ENCODE measurements around the gene MEIS1. TPM values are rescaled to one million over a fixed set of nuclear protein-coding genes. Genes with fewer than 3 reads are reported as not detected.

The MEIS1 gene
- total and polyA plus RNA-seq, 2 donors (not counting 3 experiments of a cell fraction or from before 2014, with no cell fraction given) = 10.0 to 26.5 TPM

DNA sequence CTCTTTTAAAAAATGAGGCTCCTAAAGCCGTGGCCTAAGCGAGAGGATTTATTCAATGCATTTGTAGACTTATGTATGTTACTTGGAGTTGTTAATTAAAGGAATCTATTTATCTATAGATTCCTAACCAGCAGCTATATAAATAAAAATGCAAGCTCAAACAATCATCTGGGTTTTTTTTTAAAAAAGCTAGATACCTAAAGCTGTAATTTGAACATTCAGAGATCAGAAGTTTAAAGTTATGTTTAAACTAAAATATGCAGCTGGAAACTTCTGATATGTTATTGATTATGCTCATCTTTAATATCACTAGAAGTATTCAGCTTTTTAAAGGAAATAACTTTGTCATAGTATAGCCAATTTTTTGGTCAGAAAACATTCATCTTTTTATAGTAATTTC is 1.0 kb downstream of the MEIS1 start:
- FAIRE-seq (no peak), DNase-seq (ENCODE audit: low read depth, low spot score) (no peak)
- Histone ChIP-seq H3K9me1 (replicated peaks; ENCODE audit: control insufficient read depth, extremely low read depth, insufficient read depth, low read length) (no peaks in the 10 kb centered on the region), H3K4me1 (ENCODE audit: control insufficient read depth, extremely low read depth, insufficient read depth, low read length) (peaks cover 28% of the 10 kb centered on the region), H3K79me2 (ENCODE audit: control insufficient read depth, insufficient read depth, low read length) (peaks cover 8% of the 10 kb centered on the region), H3K4me2 (ENCODE audit: insufficient read depth, low read length) (peak overlapping the region; percentile 74), H3K27me3 (ENCODE audit: control insufficient read depth in 2 of 2, insufficient read depth in 2 of 2, low read length in 2 of 2) (peaks cover 0 to under 1% of the 10 kb centered on the region in 2 experiments), H3K27ac (ENCODE audit: insufficient read depth, low read depth, low read length) (peak overlapping the region; percentile 87), H3K9me3 (replicated peaks; ENCODE audit: control insufficient read depth, insufficient read depth, low read length) (no peaks in the 10 kb centered on the region), H2AFZ (ENCODE audit: low read depth, low read length) (no peak overlapping the region), H4K20me1 (replicated peaks; ENCODE audit: control insufficient read depth, extremely low read depth, insufficient read depth, low read length) (no peaks in the 10 kb centered on the region), H3K9ac (replicated peaks; ENCODE audit: extremely low read depth, insufficient read depth, low read length) (peak overlapping the region; percentile 94), H3K4me3 (replicated peaks in 1 of 3; ENCODE audit: insufficient read depth in 1 of 3, low read depth in 1 of 3, low read length in 3 of 3) (peak overlapping the region; percentile 64 to 97 (median 97)), H3K36me3 (ENCODE audit: control insufficient read depth in 2 of 2, extremely low read depth in 1 of 2, insufficient read depth in 2 of 2, low read length in 2 of 2) (no peaks in the 10 kb centered on the region)
- ChIA-PET POLR2A (interaction anchor here (0.7 to 1.2 kb wide), 2 partner anchors 38 to 962 kb away, joined by 3 read pairs; no protein-coding TSS in a partner anchor), CTCF (interaction anchor here (1.1 to 6.3 kb wide), 8 partner anchors 10 to 1596 kb away, joined by 3 to 107 read pairs (median 6); no protein-coding TSS in a partner anchor)
- intact Hi-C loops (cut with micrococcal nuclease) (loop anchor here (1.0 to 10.0 kb wide), 9 partner anchors 45 to 1481 kb away; partner anchors contain the start of gene SPRED2), dilution Hi-C loops (cut with MboI; ENCODE audit: extremely low pct_ligation_motif_present, low sequenced_read_pairs) (no loop called here)
- BruUV-seq (replicated peaks) = no TSS peak
- TF ChIP-seq, protein P1, sequence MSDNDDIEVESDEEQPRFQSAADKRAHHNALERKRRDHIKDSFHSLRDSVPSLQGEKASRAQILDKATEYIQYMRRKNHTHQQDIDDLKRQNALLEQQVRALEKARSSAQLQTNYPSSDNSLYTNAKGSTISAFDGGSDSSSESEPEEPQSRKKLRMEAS (IDR thresholded peaks at IDR 0.05; ENCODE audit: insufficient read depth, insufficient read length) = no peak
- TF ChIP-seq JUN (IDR thresholded peaks at IDR 0.05; ENCODE audit: borderline replicate concordance, insufficient read depth, insufficient read length, low read depth) (no peak), EZH2 (IDR thresholded peaks at IDR 0.05; ENCODE audit: borderline replicate concordance, low read depth, low read length, severe bottlenecking) (no peak), MYC (IDR thresholded peaks at IDR 0.05; ENCODE audit: low read depth, low read length) (no peak), POLR2AphosphoS5 (IDR thresholded peaks at IDR 0.05; ENCODE audit: insufficient read depth, low read depth, low read length) (no peak), FOS (IDR thresholded peaks at IDR 0.05; ENCODE audit: borderline replicate concordance, insufficient read depth, low read length) (no peak), GATA2 (IDR thresholded peaks at IDR 0.05; ENCODE audit: insufficient read depth, insufficient read length, low read depth, low read length) (no peak), POLR2A (IDR thresholded peaks at IDR 0.05; ENCODE audit: low read depth, low read length) (no peak)
- TF ChIP-seq, protein P2, sequence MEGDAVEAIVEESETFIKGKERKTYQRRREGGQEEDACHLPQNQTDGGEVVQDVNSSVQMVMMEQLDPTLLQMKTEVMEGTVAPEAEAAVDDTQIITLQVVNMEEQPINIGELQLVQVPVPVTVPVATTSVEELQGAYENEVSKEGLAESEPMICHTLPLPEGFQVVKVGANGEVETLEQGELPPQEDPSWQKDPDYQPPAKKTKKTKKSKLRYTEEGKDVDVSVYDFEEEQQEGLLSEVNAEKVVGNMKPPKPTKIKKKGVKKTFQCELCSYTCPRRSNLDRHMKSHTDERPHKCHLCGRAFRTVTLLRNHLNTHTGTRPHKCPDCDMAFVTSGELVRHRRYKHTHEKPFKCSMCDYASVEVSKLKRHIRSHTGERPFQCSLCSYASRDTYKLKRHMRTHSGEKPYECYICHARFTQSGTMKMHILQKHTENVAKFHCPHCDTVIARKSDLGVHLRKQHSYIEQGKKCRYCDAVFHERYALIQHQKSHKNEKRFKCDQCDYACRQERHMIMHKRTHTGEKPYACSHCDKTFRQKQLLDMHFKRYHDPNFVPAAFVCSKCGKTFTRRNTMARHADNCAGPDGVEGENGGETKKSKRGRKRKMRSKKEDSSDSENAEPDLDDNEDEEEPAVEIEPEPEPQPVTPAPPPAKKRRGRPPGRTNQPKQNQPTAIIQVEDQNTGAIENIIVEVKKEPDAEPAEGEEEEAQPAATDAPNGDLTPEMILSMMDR (IDR thresholded peaks at IDR 0.05; ENCODE audit: extremely low read depth in 1 of 2, insufficient read depth in 1 of 2, low read depth in 1 of 2, low read length in 2 of 2) = no peak

Data from endothelial cell of umbilical vein (primary cell).